Measurements from ENCODE around the gene FHAD1. TPM values are rescaled to one million over a fixed set of nuclear protein-coding genes. Genes with fewer than 3 reads are reported as not detected.
"Not testable (repeated sequence)": the region's sequence is repeated elsewhere in the genome, so short reads cannot be mapped to it uniquely, and the experiment has no call there.

FHAD1 gene
- total RNA-seq, 2 experiments from 2014 or later = not detected

DNA sequence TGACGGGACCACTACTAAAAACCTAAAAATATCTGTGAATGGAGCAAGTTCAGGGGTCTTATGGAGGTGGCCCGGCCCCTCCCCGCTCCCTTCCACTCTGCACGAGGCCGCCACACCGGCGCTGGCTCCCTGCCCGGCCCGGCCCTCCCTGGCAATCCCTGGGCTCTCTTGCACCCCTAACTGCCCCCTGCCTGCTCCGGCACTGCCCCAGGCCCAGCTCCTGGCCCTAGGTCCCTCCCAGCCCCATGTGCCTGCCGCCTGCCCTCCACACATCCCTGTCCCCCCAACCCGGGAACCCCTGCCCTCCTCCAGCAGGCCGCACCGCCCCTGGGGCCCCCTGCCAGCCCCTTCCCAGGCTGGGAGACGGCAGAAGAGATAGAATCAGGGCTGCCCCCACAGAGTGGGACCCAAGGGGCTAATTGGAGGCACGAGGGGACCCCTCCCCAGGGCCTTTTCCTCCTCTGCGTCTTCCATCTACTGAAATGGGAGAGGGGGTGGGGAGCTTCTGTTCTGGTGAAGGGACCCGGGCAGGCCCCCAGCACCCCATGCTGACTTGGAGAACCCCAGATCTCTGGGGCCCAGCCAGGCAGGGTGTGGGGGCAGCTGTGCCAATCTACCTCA is 181.9 kb downstream of the FHAD1 start:
- Mint-ChIP-seq H3K4me1 (ENCODE audit: low read depth) (peaks cover 4% of the 10 kb centered on the region), H3K36me3 (peaks cover 13% of the 10 kb centered on the region), H3K27me3 (no peaks in the 10 kb centered on the region), H3K27ac (no peak overlapping the region), H3K9me3 (no peaks in the 10 kb centered on the region), H3K4me3 (no peak overlapping the region)
- ChIA-PET CTCF (interaction anchor here (1.8 to 10.4 kb wide), 2 partner anchors 14 to 106 kb away, joined by 4 to 203 read pairs; no protein-coding TSS in a partner anchor), POLR2A (no interaction called here)
- no peak for DNase-seq
- intact Hi-C loops (cut with micrococcal nuclease) = no loop called here

GRCh38 chr1:15429701-15430149 is 182.7 kb downstream of the FHAD1 start:
- POLR2A ChIA-PET = no interaction called here
- Mint-ChIP-seq H3K36me3 (peaks cover 13% of the 10 kb centered on the region), H3K4me3 (no peak overlapping the region), H3K27ac (no peak overlapping the region), H3K27me3 (no peaks in the 10 kb centered on the region), H3K9me3 (no peaks in the 10 kb centered on the region), H3K4me1 (ENCODE audit: low read depth) (peaks cover 4% of the 10 kb centered on the region)
- DNase-seq = no peak
- intact Hi-C loops (cut with micrococcal nuclease) = loop anchor here (10.0 kb wide), 1 partner anchor 305 kb away; no protein-coding TSS in a partner anchor
- CTCF ChIA-PET = interaction anchor here (10.4 kb wide), 1 partner anchor 107 kb away, joined by 203 read pairs; no protein-coding TSS in a partner anchor

DNA sequence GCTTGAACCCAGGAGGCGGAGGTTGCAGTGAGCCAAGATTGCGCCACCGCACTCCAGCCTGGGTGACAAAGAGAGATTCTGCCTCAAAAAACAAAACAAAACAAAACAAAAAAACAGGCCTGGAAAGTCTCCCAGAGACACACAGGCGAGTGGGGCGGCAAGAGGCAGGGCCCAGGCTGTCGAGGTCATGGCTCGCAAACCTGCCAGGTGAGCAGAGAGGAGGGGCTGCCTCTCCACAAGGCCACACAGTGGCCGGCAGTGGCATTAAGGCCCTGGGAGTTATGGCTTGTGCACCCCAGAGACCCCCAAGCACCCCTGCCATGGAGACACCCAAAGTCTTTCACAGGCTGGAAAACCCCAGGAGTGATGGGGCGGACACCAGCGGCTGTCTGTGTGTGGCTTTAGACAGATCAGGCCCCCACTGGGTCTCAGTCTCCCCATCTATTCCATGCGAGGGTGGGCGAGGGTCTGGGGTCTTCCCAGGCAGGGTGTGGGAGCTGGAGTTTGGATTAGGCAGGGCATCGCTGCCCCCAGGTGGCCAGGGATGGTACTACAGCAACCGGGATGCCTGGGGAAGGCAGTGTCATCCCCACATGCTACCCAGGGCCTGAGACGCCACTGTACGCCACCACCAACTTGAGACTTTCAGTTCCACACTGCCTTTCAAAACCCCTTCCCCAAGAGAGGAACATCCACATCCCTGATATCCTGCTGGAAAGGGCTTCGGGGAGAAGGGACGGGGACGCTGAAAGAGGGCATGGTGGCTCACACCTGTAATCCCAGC is 184.0 kb downstream of the FHAD1 start:
- Mint-ChIP-seq H3K4me1 (ENCODE audit: low read depth) (peaks cover 4% of the 10 kb centered on the region), H3K36me3 (peaks cover 13% of the 10 kb centered on the region), H3K27ac (no peak overlapping the region), H3K4me3 (no peak overlapping the region), H3K9me3 (no peaks in the 10 kb centered on the region), H3K27me3 (no peaks in the 10 kb centered on the region)
- intact Hi-C loops (cut with micrococcal nuclease) = loop anchor here (1.0 to 10.0 kb wide), 2 partner anchors 108 to 306 kb away; no protein-coding TSS in a partner anchor
- ChIA-PET CTCF (interaction anchor here (1.0 to 10.4 kb wide), 18 partner anchors 10 to 303 kb away, joined by 3 to 203 read pairs (median 4); no protein-coding TSS in a partner anchor), POLR2A (interaction anchor here (1.4 kb wide), 1 partner anchor 108 kb away, joined by 5 read pairs; no protein-coding TSS in a partner anchor)
- DNase-seq = peak; percentile 81

- H3K27ac Mint-ChIP-seq = no peak overlapping the region
- intact Hi-C loops (cut with micrococcal nuclease) = loop anchor here (1.0 to 10.0 kb wide), 2 partner anchors 108 to 307 kb away; no protein-coding TSS in a partner anchor
- POLR2A ChIA-PET = interaction anchor here (0.9 to 1.4 kb wide), 2 partner anchors 20 to 108 kb away, joined by 3 to 5 read pairs; no protein-coding TSS in a partner anchor
Measured at GRCh38 chr1:15431571-15431948, 184.5 kb downstream of the FHAD1 start.

GRCh38 chr1:15432324-15432723 is 185.3 kb downstream of the FHAD1 start:
- intact Hi-C loops (cut with micrococcal nuclease) = loop anchor here (10.0 kb wide), 1 partner anchor 308 kb away; no protein-coding TSS in a partner anchor

More at GRCh38 chr1:15431571-15431948, 184.5 kb downstream of the FHAD1 start:
- peaks cover 8% of the 10 kb centered on the region for H3K36me3 Mint-ChIP-seq
- no peak overlapping the region for H3K4me3 Mint-ChIP-seq
- no peaks in the 10 kb centered on the region for H3K27me3 Mint-ChIP-seq
- CTCF ChIA-PET = interaction anchor here (0.5 to 10.4 kb wide), 23 partner anchors 10 to 361 kb away, joined by 3 to 203 read pairs (median 4); no protein-coding TSS in a partner anchor
- H3K9me3 Mint-ChIP-seq = no peaks in the 10 kb centered on the region
- DNase-seq = no peak
- H3K4me1 Mint-ChIP-seq (ENCODE audit: low read depth) = no peaks in the 10 kb centered on the region

GRCh38 chr1:15433471-15433870 is 186.4 kb downstream of the FHAD1 start:
- Mint-ChIP-seq H3K27ac (no peak overlapping the region), H3K4me1 (ENCODE audit: low read depth) (no peaks in the 10 kb centered on the region), H3K4me3 (no peak overlapping the region), H3K36me3 (peaks cover 2% of the 10 kb centered on the region), H3K9me3 (no peaks in the 10 kb centered on the region), H3K27me3 (no peaks in the 10 kb centered on the region)
- DNase-seq = no peak
- ChIA-PET CTCF (interaction anchor here (0.8 to 10.4 kb wide), 2 partner anchors 111 to 128 kb away, joined by 3 to 203 read pairs; no protein-coding TSS in a partner anchor), POLR2A (interaction anchor here (1.2 kb wide), 1 partner anchor 21 kb away, joined by 4 read pairs; no protein-coding TSS in a partner anchor)
- intact Hi-C loops (cut with micrococcal nuclease) = loop anchor here (10.0 kb wide), 1 partner anchor 309 kb away; no protein-coding TSS in a partner anchor

More at GRCh38 chr1:15432324-15432723, 185.3 kb downstream of the FHAD1 start:
- Mint-ChIP-seq H3K9me3 (no peaks in the 10 kb centered on the region), H3K27me3 (no peaks in the 10 kb centered on the region), H3K4me1 (ENCODE audit: low read depth) (no peaks in the 10 kb centered on the region), H3K4me3 (no peak overlapping the region), H3K27ac (no peak overlapping the region), H3K36me3 (peaks cover 6% of the 10 kb centered on the region)
- no peak for DNase-seq
- CTCF ChIA-PET = interaction anchor here (0.7 to 10.4 kb wide), 14 partner anchors 9 to 304 kb away, joined by 3 to 203 read pairs (median 4); no protein-coding TSS in a partner anchor
- POLR2A ChIA-PET = interaction anchor here (0.9 to 1.4 kb wide), 2 partner anchors 20 to 109 kb away, joined by 3 to 5 read pairs; no protein-coding TSS in a partner anchor

GRCh38 chr1:15434739-15435138 is 187.7 kb downstream of the FHAD1 start:
- H3K4me1 Mint-ChIP-seq (ENCODE audit: low read depth); H3K27me3 Mint-ChIP-seq; DNase-seq; H3K36me3 Mint-ChIP-seq; H3K4me3 Mint-ChIP-seq; POLR2A ChIA-PET; H3K9me3 Mint-ChIP-seq; H3K27ac Mint-ChIP-seq: not testable (repeated sequence)
- CTCF ChIA-PET = interaction anchor here (10.4 kb wide), 1 partner anchor 112 kb away, joined by 203 read pairs; no protein-coding TSS in a partner anchor
- intact Hi-C loops (cut with micrococcal nuclease) = loop anchor here (10.0 kb wide), 1 partner anchor 310 kb away; no protein-coding TSS in a partner anchor

GRCh38 chr1:15435239-15436077 is 188.4 kb downstream of the FHAD1 start:
- H3K27me3 Mint-ChIP-seq = no peaks in the 10 kb centered on the region
- ChIA-PET POLR2A (no interaction called here), CTCF (interaction anchor here (0.9 to 10.4 kb wide), 3 partner anchors 112 to 115 kb away, joined by 3 to 203 read pairs (median 12); no protein-coding TSS in a partner anchor)
- intact Hi-C loops (cut with micrococcal nuclease) = loop anchor here (10.0 kb wide), 1 partner anchor 311 kb away; no protein-coding TSS in a partner anchor
- no peak for DNase-seq
- no peaks in the 10 kb centered on the region for H3K4me1 Mint-ChIP-seq (ENCODE audit: low read depth)
- no peaks in the 10 kb centered on the region for H3K9me3 Mint-ChIP-seq
- H3K27ac Mint-ChIP-seq = no peak overlapping the region
- H3K36me3 Mint-ChIP-seq = no peaks in the 10 kb centered on the region
- H3K4me3 Mint-ChIP-seq = no peak overlapping the region

DNA sequence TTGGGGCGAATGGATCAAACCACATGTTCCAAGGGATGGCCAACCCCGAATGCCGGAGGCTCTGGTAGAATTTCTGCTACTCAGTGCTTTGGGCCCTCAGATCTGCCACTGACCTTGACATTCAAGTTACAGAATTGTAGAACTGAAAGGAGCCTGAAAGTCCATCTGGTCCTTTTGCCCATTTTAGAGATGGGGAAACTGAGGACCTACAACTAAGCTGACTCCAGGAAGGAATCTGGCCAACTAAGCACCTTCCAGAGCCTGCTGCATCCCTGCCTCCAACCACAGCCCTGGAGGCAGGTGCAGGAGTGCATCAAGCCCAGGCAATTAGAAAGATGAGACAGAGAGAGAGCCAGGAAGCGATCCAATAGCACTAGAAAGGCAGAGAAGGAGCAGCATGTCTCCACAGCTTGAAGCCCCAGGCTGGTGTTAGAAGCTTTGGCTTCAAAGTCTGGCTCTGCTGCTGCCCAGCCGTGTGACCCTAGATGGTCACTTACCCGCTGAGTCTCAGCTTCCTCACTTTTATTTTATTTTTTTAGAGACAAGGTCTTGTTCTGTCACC is 189.9 kb downstream of the FHAD1 start:
- intact Hi-C loops (cut with micrococcal nuclease) = loop anchor here (10.0 kb wide), 1 partner anchor 312 kb away; no protein-coding TSS in a partner anchor
- H3K4me3 Mint-ChIP-seq = no peak overlapping the region
- no peaks in the 10 kb centered on the region for H3K36me3 Mint-ChIP-seq
- no peaks in the 10 kb centered on the region for H3K27me3 Mint-ChIP-seq
- H3K4me1 Mint-ChIP-seq (ENCODE audit: low read depth) = no peaks in the 10 kb centered on the region
- ChIA-PET CTCF (interaction anchor here (0.6 to 1.4 kb wide), 4 partner anchors 14 to 308 kb away, joined by 3 to 12 read pairs (median 4); no protein-coding TSS in a partner anchor), POLR2A (no interaction called here)
- no peak overlapping the region for H3K27ac Mint-ChIP-seq
- no peaks in the 10 kb centered on the region for H3K9me3 Mint-ChIP-seq
- DNase-seq = no peak

DNA sequence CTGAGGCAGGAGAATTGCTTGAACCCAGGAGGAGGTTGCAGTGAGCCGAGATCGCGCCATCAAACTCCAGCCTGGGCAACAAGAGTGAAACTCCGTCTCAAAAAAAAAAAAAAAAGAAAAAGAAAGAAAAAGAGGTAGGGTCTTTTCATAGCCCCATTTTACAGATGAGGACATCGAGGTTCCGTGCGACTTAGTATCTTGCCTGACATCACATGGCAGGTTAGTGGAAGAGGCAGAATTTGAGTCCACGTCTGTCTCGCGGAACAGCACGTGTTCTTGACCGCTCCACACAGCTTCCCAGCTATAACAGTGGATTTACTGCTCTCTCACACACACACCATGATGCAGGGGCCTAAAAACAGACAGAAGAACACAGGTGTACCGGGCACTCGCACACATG is 192.3 kb downstream of the FHAD1 start:
- H3K27me3 Mint-ChIP-seq = no peaks in the 10 kb centered on the region
- ChIA-PET CTCF (interaction anchor here (1.5 kb wide), 1 partner anchor 116 kb away, joined by 3 read pairs; no protein-coding TSS in a partner anchor), POLR2A (no interaction called here)
- DNase-seq = no peak
- H3K4me1 Mint-ChIP-seq (ENCODE audit: low read depth) = no peaks in the 10 kb centered on the region
- no peaks in the 10 kb centered on the region for H3K9me3 Mint-ChIP-seq
- no peak overlapping the region for H3K4me3 Mint-ChIP-seq
- intact Hi-C loops (cut with micrococcal nuclease) = loop anchor here (2.0 to 10.0 kb wide), 2 partner anchors 35 to 315 kb away; no protein-coding TSS in a partner anchor
- no peaks in the 10 kb centered on the region for H3K36me3 Mint-ChIP-seq
- H3K27ac Mint-ChIP-seq = no peak overlapping the region
